ENCODE results near the gene GIMAP4.

GRCh38 chr7:150612925-150613324, 45.7 kb downstream of the GIMAP4 start:
- no peak for TF ChIP-seq ZNF785 (tag by site-specific recombination; IDR thresholded peaks at IDR 0.05)
- TF ChIP-seq ZNF155 (tag by site-specific recombination; IDR thresholded peaks at IDR 0.05): no peak
- no peak for TF ChIP-seq ZBTB26 (tag by site-specific recombination; optimal IDR thresholded peaks at IDR 0.05)
- no peak for TF ChIP-seq ZNF148 (tag by site-specific recombination; IDR thresholded peaks at IDR 0.05; ENCODE audit: borderline replicate concordance)
- TF ChIP-seq CTCF (tag by site-specific recombination; IDR thresholded peaks at IDR 0.05): no peak
- no peak for TF ChIP-seq SP2 (tag by site-specific recombination; IDR thresholded peaks at IDR 0.05)
- TF ChIP-seq ZNF324 (tag by site-specific recombination; IDR thresholded peaks at IDR 0.05): no peak
- no peak for TF ChIP-seq ZNF239 (tag by site-specific recombination; IDR thresholded peaks at IDR 0.05)
- TF ChIP-seq ZNF280D (tag by site-specific recombination; IDR thresholded peaks at IDR 0.05): no peak
- TF ChIP-seq KLF1 (tag by site-specific recombination; IDR thresholded peaks at IDR 0.05): no peak
- TF ChIP-seq ZSCAN5A (tag by site-specific recombination; IDR thresholded peaks at IDR 0.05): no peak
- TF ChIP-seq ZNF830 (tag by site-specific recombination; IDR thresholded peaks at IDR 0.05; ENCODE audit: low read depth): no peak
- TF ChIP-seq ZNF610 (tag by site-specific recombination; IDR thresholded peaks at IDR 0.05; ENCODE audit: borderline replicate concordance): no peak
- TF ChIP-seq ZNF549 (tag by site-specific recombination; IDR thresholded peaks at IDR 0.05): no peak
